ENCODE measurements around the gene FRAS1.

GRCh38 chr4:78459327-78459726 lies 402.2 kb downstream of the FRAS1 start:
- TF ChIP-seq SP1 (IDR thresholded peaks at IDR 0.05) (no peak), HDGF (IDR thresholded peaks at IDR 0.05; ENCODE audit: borderline replicate concordance) (no peak), TARDBP (IDR thresholded peaks at IDR 0.05) (no peak), SUZ12 (IDR thresholded peaks at IDR 0.05) (no peak), ELF4 (IDR thresholded peaks at IDR 0.05) (no peak), BHLHE40 (IDR thresholded peaks at IDR 0.05; ENCODE audit: borderline replicate concordance) (no peak), FOXA1 (IDR thresholded peaks at IDR 0.05) (no peak), FOXM1 (IDR thresholded peaks at IDR 0.05; ENCODE audit: borderline replicate concordance) (no peak), FOXK2 (IDR thresholded peaks at IDR 0.05) (no peak), ZNF384 (IDR thresholded peaks at IDR 0.05) (no peak), L3MBTL2 (conservative IDR thresholded peaks at IDR 0.05) (no peak), ARNT (IDR thresholded peaks at IDR 0.05) (no peak), LEF1 (IDR thresholded peaks at IDR 0.05; ENCODE audit: borderline replicate concordance) (no peak), NFRKB (IDR thresholded peaks at IDR 0.05) (no peak)

Measured in HEK293T (cell line).